Neural cell (in vitro differentiated cells): ENCODE data around the gene PRPH.

Experiments
- CTCF ChIP-seq: fragments of 450-650 bp; IDR thresholded peaks from 2 replicates; pipeline ENCODE4 v1.5.1; 2014; ENCODE audit warnings: antibody characterized with exemption, mild to moderate bottlenecking, moderate library complexity; ENCODE audit not compliant: poor library complexity, severe bottlenecking
- EZH2 ChIP-seq: fragments of 200-600, 300-800 bp; shearing (Covaris generic), sonication (generic); IDR thresholded peaks from 2 replicates; pipeline ENCODE4 v1.6.1; 2014; ENCODE audit warnings: antibody characterized with exemption, low read length, borderline replicate concordance, mild to moderate bottlenecking; ENCODE audit not compliant: insufficient read depth, poor library complexity, severe bottlenecking
- MXI1 ChIP-seq: fragments of 450-650 bp; conservative IDR thresholded peaks from 2 replicates; pipeline ENCODE4 v1.6.1; 2014; ENCODE audit warnings: antibody characterized with exemption, mild to moderate bottlenecking; ENCODE audit not compliant: poor library complexity, severe bottlenecking
- TAF1 ChIP-seq: IDR thresholded peaks from 2 replicates; pipeline ENCODE4 v1.6.1; 2012; ENCODE audit warnings: low read depth

- TF ChIP-seq EZH2 = no peak
- no peak for TF ChIP-seq CTCF
- TF ChIP-seq MXI1 = no peak
- no peak for TF ChIP-seq TAF1
Measured at GRCh38 chr12:49322367-49322707, 27.4 kb downstream of the PRPH start.
